Nephron progenitor cell (in vitro differentiated cells): ENCODE measurements around the gene SEC14L5.
"Not testable (repeated sequence)": the region's sequence is repeated elsewhere in the genome, so short reads cannot be mapped to it uniquely, and the experiment has no call there.

Experiments used
- DNase-seq: peaks from one replicate; pipeline ENCODE4 v3.0.0; 2021
- H3K27ac Mint-ChIP-seq: 2 replicates; pipeline ENCODE4 v1.8.0; 2021; ENCODE audit warnings: mild to moderate bottlenecking, moderate library complexity, mixed read lengths
- H3K27me3 Mint-ChIP-seq: 2 replicates; pipeline ENCODE4 v1.8.0; 2021; ENCODE audit warnings: mild to moderate bottlenecking, low read depth, mixed read lengths; ENCODE audit not compliant: poor library complexity
- H3K36me3 Mint-ChIP-seq: 2 replicates; pipeline ENCODE4 v1.8.0; 2021; ENCODE audit warnings: low read depth, mixed read lengths
- H3K4me1 Mint-ChIP-seq: 2 replicates; pipeline ENCODE4 v1.8.0; 2021; ENCODE audit warnings: mixed read lengths
- H3K4me3 Mint-ChIP-seq: 2 replicates; pipeline ENCODE4 v1.8.0; 2021; ENCODE audit warnings: mild to moderate bottlenecking, moderate library complexity, mixed read lengths
- H3K9me3 Mint-ChIP-seq: 2 replicates; pipeline ENCODE4 v1.8.0; 2021; ENCODE audit warnings: mild to moderate bottlenecking, moderate library complexity, mixed read lengths
- TF ChIP-seq, protein P1 (sequence below): fragments of 200-600 bp; sonication (generic); IDR thresholded peaks from 2 replicates; pipeline ENCODE4 v1.5.0; 2021; ENCODE audit warnings: antibody characterized with exemption

Gene SEC14L5

DNA sequence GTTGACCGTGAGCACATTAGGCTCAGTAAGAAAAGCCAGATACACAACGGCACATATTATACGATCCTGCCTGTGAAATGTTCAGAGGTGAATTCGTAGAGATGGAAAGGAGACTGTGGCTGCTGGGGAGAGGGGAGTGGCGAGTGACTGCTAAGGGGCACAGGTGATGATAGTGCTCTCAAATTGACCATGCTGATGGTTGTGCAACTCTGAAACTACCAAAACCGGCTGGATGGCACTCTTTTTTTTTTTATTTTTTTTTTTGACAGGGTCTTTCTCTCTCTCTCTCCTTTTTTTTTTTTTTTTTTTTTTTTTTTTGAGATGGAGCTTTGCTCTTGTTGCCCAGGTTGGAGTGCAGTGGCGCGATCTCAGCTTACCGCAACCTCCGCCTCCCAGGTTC, 8.1 kb upstream of the SEC14L5 start:
- Mint-ChIP-seq H3K36me3 (no peaks in the 10 kb centered on the region), H3K27me3 (peaks cover 8% of the 10 kb centered on the region), H3K4me1 (peaks cover 26% of the 10 kb centered on the region), H3K27ac (no peak overlapping the region), H3K9me3 (no peaks in the 10 kb centered on the region), H3K4me3 (no peak overlapping the region)
- DNase-seq: no peak
- TF ChIP-seq, protein P1, sequence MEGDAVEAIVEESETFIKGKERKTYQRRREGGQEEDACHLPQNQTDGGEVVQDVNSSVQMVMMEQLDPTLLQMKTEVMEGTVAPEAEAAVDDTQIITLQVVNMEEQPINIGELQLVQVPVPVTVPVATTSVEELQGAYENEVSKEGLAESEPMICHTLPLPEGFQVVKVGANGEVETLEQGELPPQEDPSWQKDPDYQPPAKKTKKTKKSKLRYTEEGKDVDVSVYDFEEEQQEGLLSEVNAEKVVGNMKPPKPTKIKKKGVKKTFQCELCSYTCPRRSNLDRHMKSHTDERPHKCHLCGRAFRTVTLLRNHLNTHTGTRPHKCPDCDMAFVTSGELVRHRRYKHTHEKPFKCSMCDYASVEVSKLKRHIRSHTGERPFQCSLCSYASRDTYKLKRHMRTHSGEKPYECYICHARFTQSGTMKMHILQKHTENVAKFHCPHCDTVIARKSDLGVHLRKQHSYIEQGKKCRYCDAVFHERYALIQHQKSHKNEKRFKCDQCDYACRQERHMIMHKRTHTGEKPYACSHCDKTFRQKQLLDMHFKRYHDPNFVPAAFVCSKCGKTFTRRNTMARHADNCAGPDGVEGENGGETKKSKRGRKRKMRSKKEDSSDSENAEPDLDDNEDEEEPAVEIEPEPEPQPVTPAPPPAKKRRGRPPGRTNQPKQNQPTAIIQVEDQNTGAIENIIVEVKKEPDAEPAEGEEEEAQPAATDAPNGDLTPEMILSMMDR: no peak

DNA sequence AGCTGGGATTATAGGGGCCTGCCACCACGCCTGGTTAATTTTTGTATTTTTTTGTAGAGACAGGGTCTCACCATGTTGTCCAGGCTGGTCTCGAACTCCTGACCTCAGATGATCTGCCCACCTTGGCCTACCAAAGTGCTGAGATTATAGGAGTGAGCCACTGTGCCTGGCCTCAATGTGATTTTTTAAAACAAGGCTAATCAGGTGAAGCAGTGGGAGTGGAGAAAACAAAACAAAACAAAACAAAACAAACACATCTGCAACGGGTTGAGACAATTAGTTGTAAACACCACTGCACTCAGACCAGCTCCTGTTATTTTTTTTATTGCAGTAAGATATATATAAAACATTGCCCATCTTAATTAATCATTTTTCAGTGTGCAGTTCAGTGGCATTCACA, 6.5 kb upstream of the SEC14L5 start:
- H3K9me3 Mint-ChIP-seq, H3K4me3 Mint-ChIP-seq, H3K36me3 Mint-ChIP-seq, DNase-seq, H3K27ac Mint-ChIP-seq: not testable (repeated sequence)
- H3K27me3 Mint-ChIP-seq: peaks cover 13% of the 10 kb centered on the region
- H3K4me1 Mint-ChIP-seq: peaks cover 29% of the 10 kb centered on the region

DNA sequence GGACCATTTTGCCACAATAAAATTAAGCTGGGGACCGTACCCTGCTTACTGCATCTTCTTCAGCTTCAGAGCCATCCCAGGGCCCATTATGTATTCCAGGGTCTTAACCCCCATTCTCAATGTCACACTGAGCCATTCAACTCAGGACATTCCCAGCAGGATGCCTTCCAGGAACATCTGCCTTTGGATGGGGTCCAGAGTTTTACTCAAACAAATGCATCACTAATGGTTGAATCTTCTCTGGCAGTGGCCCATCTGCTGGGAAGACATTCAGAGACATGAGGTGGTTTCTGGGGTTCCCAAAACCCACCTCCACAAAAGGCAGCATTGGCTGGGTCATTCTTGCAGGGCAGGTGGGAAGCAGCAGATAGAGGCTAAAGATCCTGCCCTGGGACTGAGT, 3.4 kb upstream of the SEC14L5 start:
- Mint-ChIP-seq H3K4me1 (peaks cover 19% of the 10 kb centered on the region), H3K4me3 (no peak overlapping the region), H3K27me3 (peaks cover 38% of the 10 kb centered on the region), H3K27ac (no peak overlapping the region), H3K36me3 (no peaks in the 10 kb centered on the region), H3K9me3 (no peaks in the 10 kb centered on the region)
- no peak for DNase-seq
- TF ChIP-seq, protein P1: no peak

DNA sequence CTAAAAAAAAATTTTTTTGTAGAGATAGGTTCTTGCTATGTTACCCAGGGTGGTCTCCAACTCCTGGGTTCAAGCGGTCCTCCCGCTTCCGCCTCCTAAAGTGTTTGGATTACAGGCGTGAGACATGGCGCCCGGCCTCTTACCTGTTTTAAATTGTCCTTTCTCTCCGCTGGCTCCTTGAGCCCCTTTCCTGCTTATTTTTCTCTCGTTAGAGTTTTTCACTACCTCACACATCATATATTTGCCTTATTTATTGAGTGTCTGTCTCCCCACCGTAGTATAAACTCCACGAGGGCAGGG, 760 bp upstream of the SEC14L5 start:
- TF ChIP-seq, protein P1: no peak
- Mint-ChIP-seq H3K4me1 (peaks cover 19% of the 10 kb centered on the region), H3K27ac (no peak overlapping the region), H3K4me3 (peak overlapping the region; percentile 88), H3K36me3 (no peaks in the 10 kb centered on the region), H3K9me3 (no peaks in the 10 kb centered on the region), H3K27me3 (peaks cover 53% of the 10 kb centered on the region)
- DNase-seq: no peak

DNA sequence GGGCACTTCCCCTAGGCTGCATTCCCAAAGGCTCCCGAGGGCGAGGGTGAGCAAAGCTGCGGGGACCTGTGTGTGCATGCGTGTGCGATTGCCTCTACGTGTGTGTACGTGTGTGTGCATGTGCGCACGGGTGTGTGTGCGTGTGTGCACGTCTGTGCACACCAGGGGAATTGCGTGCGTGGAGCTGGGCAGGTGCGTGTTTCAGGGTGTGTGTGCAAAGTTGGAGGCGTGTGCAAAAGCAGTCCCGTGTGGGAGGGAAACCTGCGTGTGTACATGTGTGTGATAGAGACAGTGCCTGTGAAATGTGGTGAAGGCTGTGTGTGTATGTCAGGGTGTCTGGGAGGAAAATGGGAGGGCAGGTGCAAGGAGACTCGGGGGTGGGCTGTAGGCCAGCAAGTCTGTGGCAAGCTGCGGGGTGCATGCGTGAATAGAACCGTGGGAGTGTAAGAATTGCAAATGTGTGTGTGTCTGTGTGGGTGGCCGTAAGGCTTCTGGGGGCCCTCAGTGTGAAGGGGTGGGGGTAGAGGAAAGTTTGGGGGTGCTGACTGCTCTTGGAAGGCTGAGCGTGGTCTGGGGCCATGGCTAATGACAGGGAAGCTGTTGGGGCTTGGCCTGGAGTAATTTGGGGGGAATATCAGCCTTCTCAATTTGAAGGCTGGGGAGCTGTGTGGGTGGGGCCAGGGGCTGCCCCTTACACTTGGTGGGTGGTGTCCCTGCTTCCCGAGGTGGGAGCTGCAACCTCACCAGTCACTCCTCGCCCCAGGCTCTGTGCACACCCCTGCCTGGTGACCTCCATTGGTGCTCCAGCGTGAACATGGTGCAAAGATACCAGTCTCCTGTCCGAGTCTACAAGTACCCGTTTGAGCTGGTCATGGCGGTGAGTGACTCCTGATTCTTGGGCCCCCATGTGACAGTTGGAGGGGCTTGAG, 644 bp downstream of the SEC14L5 start:
- no peaks in the 10 kb centered on the region for H3K9me3 Mint-ChIP-seq
- H3K4me1 Mint-ChIP-seq: peaks cover 19% of the 10 kb centered on the region
- peak overlapping the region; percentile 37 for H3K4me3 Mint-ChIP-seq
- no peak for DNase-seq
- H3K27me3 Mint-ChIP-seq: peaks cover 54% of the 10 kb centered on the region
- TF ChIP-seq, protein P1: no peak
- no peaks in the 10 kb centered on the region for H3K36me3 Mint-ChIP-seq
- H3K27ac Mint-ChIP-seq: peak overlapping the region; percentile 58

DNA sequence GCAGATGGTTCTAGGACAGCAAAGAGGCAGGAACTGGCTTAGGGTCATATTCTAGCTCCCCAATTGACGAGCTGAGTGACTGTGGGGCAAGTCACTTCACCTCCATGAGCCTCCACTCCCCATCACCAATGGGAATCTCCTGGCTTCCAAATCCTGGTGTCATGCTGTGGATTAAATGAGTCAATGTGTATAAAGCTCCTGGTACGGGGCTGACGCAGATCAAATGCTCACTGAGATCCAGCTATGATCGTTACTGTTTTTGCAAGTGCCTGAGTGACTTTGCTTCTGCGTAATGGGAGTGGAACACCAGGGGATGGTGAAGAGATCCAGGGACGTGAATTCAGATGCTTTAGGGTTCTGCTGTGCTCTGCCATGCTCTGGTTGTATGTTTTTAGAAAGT, 2.4 kb downstream of the SEC14L5 start:
- H3K4me3 Mint-ChIP-seq: no peak overlapping the region
- H3K9me3 Mint-ChIP-seq: no peaks in the 10 kb centered on the region
- peaks cover 19% of the 10 kb centered on the region for H3K4me1 Mint-ChIP-seq
- DNase-seq: no peak
- TF ChIP-seq, protein P1: no peak
- no peaks in the 10 kb centered on the region for H3K36me3 Mint-ChIP-seq
- H3K27me3 Mint-ChIP-seq: peaks cover 63% of the 10 kb centered on the region
- no peak overlapping the region for H3K27ac Mint-ChIP-seq
